HepG2 (cell line): ENCODE results near the gene DNMT3A.

Source experiments
- ATF3 ChIP-seq: sonication (generic); formaldehyde crosslinking; IDR thresholded peaks from 2 replicates; pipeline ENCODE4 v1.4.0; 2020; ENCODE audit warnings: missing genetic modification reagents
- HDAC2 ChIP-seq: sonication (generic); formaldehyde crosslinking; IDR thresholded peaks from 2 replicates; pipeline ENCODE4 v1.4.0; 2020; ENCODE audit warnings: missing genetic modification reagents
- POLR2A ChIP-seq, 2 experiments: IDR thresholded peaks; 2 replicates each; pipeline ENCODE4 v1.6.1; 2011; ENCODE audit warnings: low read depth in 2 of 2, low read length in 2 of 2, mild to moderate bottlenecking in 1 of 2, moderate library complexity in 1 of 2; ENCODE audit not compliant: insufficient read depth in 1 of 2

GRCh38 chr2:25298776-25299431, 42.8 kb downstream of the DNMT3A start:
- no peak for TF ChIP-seq HDAC2 (CRISPR knock-in tag)
- TF ChIP-seq ATF3 (CRISPR knock-in tag) = no peak
- no peak for TF ChIP-seq POLR2A (IDR thresholded peaks at IDR 0.05; ENCODE audit: insufficient read depth in 1 of 2, low read depth in 2 of 2, low read length in 2 of 2)
